ENCODE results near the gene WDPCP. TPM values are rescaled to one million over a fixed set of nuclear protein-coding genes. Genes with fewer than 3 reads are reported as not detected.

Gene WDPCP
- polyA plus RNA-seq, 2 of the 4 experiments (the other 2 are of a cell fraction): 3.0 to 7.6 TPM

DNA sequence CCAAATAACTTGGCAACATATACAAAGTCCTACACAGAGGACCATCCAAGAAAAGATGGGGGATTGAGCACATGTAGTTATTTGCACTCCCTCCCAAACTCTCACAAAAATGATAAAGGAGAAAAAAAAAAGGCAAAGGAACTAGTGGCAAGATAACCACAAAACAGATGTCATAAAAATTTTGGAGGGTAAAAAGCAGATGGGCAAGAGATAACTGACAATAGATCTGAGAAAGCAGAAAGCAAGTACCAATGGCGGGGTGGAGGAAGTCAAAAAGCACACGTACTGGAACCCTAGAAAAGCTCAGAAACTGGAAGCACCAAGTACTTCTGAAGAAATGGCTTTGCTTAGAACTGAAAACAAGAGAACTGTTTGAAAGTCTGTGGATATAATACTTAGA lies 82.0 kb downstream of the WDPCP start:
- FAIRE-seq: no peak
- ATAC-seq: no peak

GRCh38 chr2:63503818-63504217 lies 84.5 kb downstream of the WDPCP start:
- Histone ChIP-seq H3K9me3 (no peaks in the 10 kb centered on the region), H3K4me2 (no peak overlapping the region), H3K4me1 (no peaks in the 10 kb centered on the region), H3K27ac (no peak overlapping the region), H3K4me3 (no peak overlapping the region)
- ATAC-seq: no peak
- CTCF ChIA-PET: interaction anchor here (1.0 kb wide), 1 partner anchor 51 kb away, joined by 3 read pairs; no protein-coding TSS in a partner anchor
- DNase-seq (ENCODE audit: low read depth in 1 of 2, low spot score in 1 of 2): no peak
- 88% methylated on average over 1 of the region's 1 CpG for WGBS (ENCODE audit: missing lambda C conversion rate)
- TF ChIP-seq, protein P1, sequence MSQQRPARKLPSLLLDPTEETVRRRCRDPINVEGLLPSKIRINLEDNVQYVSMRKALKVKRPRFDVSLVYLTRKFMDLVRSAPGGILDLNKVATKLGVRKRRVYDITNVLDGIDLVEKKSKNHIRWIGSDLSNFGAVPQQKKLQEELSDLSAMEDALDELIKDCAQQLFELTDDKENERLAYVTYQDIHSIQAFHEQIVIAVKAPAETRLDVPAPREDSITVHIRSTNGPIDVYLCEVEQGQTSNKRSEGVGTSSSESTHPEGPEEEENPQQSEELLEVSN (IDR thresholded peaks at IDR 0.05; ENCODE audit: borderline replicate concordance, low read depth): no peak
- no peak for TF ChIP-seq PHF8 (IDR thresholded peaks at IDR 0.05; ENCODE audit: borderline replicate concordance, low read depth)
- no peak for FAIRE-seq
- POLR2A ChIA-PET: no interaction called here

More for the DNA sequence above, 82.0 kb downstream of the WDPCP start:
- DNase-seq (ENCODE audit: low read depth in 1 of 2, low spot score in 1 of 2): no peak
- 50% methylated on average over 2 of the region's 2 CpGs for WGBS (ENCODE audit: missing lambda C conversion rate)
- H3K9me3 ChIP-seq: no peaks in the 10 kb centered on the region
- no peaks in the 10 kb centered on the region for H3K4me1 ChIP-seq
- TF ChIP-seq NFE2L2 (conservative IDR thresholded peaks at IDR 0.05; ENCODE audit: low read length): no peak
- no peak for TF ChIP-seq HOXB13 (CRISPR knock-in tag; IDR thresholded peaks at IDR 0.05; ENCODE audit: low read depth)
- no peak for TF ChIP-seq RAD21 (conservative IDR thresholded peaks at IDR 0.05 in 1 of 2, IDR thresholded peaks at IDR 0.05 in 1 of 2)
- TF ChIP-seq SREBF2 (IDR thresholded peaks at IDR 0.05): no peak
- TF ChIP-seq KDM1A (IDR thresholded peaks at IDR 0.05; ENCODE audit: low read depth): no peak
- TF ChIP-seq MAFK (IDR thresholded peaks at IDR 0.05; ENCODE audit: partially characterized antibody): no peak
- TF ChIP-seq HOXA7 (CRISPR knock-in tag; IDR thresholded peaks at IDR 0.05): no peak
- TF ChIP-seq MAX (IDR thresholded peaks at IDR 0.05): no peak
- TF ChIP-seq HOXB5 (CRISPR knock-in tag; IDR thresholded peaks at IDR 0.05): no peak
- TF ChIP-seq, protein P2, sequence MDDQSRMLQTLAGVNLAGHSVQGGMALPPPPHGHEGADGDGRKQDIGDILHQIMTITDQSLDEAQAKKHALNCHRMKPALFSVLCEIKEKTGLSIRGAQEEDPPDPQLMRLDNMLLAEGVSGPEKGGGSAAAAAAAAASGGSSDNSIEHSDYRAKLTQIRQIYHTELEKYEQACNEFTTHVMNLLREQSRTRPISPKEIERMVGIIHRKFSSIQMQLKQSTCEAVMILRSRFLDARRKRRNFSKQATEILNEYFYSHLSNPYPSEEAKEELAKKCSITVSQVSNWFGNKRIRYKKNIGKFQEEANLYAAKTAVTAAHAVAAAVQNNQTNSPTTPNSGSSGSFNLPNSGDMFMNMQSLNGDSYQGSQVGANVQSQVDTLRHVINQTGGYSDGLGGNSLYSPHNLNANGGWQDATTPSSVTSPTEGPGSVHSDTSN (IDR thresholded peaks at IDR 0.05): no peak
- TF ChIP-seq ZSCAN20 (CRISPR knock-in tag; IDR thresholded peaks at IDR 0.05): no peak
- no peak for TF ChIP-seq REST (IDR thresholded peaks at IDR 0.05)
- no peak for TF ChIP-seq SMC3 (IDR thresholded peaks at IDR 0.05)
- no peak for TF ChIP-seq EHMT2 (IDR thresholded peaks at IDR 0.05; ENCODE audit: low read depth)
- no peak for TF ChIP-seq ZFP36 (IDR thresholded peaks at IDR 0.05; ENCODE audit: borderline replicate concordance, partially characterized antibody)
- TF ChIP-seq MYC (IDR thresholded peaks at IDR 0.05; ENCODE audit: borderline replicate concordance, low read length): no peak
- TF ChIP-seq, protein P3, sequence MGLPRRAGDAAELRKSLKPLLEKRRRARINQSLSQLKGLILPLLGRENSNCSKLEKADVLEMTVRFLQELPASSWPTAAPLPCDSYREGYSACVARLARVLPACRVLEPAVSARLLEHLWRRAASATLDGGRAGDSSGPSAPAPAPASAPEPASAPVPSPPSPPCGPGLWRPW (IDR thresholded peaks at IDR 0.05): no peak
- TF ChIP-seq EP300 (IDR thresholded peaks at IDR 0.05): no peak
- TF ChIP-seq CBX2 (IDR thresholded peaks at IDR 0.05; ENCODE audit: borderline replicate concordance, low read depth): no peak
- TF ChIP-seq FOSB (CRISPR knock-in tag; IDR thresholded peaks at IDR 0.05): no peak
- H3K4me3 ChIP-seq: no peak overlapping the region
- ChIA-PET CTCF (no interaction called here), POLR2A (no interaction called here)
- no peak overlapping the region for H3K27ac ChIP-seq
- H3K4me2 ChIP-seq: no peak overlapping the region

Measured in A549 (cell line).